GM12891 (cell line): ENCODE data around the gene SPDYE1.
"Not testable (repeated sequence)": the region's sequence is repeated elsewhere in the genome, so short reads cannot be mapped to it uniquely, and the experiment has no call there.

Experiments used
- POLR2A ChIP-seq: IDR thresholded peaks from 2 replicates; pipeline ENCODE4 v1.6.1; 2011; ENCODE audit warnings: low read depth, low read length, control low read depth
- POLR2AphosphoS5 ChIP-seq: IDR thresholded peaks from 2 replicates; pipeline ENCODE4 v1.6.1; 2011; ENCODE audit warnings: low read depth, low read length, control low read depth

DNA sequence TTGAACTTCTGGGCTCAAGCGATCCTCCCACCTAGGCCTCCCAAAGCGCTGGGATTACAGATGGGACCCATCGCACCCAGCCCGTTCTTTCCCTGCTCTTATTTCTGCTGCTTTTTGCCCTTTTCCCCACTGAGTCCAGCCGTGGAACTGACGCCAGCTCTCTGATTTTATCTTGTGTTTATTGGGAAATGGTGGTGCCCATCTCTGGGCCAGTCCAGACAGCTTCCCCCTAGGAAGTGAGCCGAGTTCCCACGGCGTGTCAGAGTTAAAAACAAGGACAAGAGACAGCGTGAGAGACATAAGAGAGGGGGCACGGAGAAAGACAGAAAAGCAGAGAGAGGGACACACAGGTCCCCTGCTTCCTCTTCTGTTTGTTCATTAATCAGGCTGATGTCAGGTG lies 19.6 kb upstream of the SPDYE1 start:
- not testable (repeated sequence) for TF ChIP-seq POLR2AphosphoS5, POLR2A
